Colonic mucosa (tissue), 4 donors: ENCODE data around the gene VWA2. TPM values are rescaled to one million over a fixed set of nuclear protein-coding genes. Genes with fewer than 3 reads are reported as not detected.

Experiments
- DNase-seq: peaks from one replicate; pipeline ENCODE4 v3.0.0-alpha.2; 2020
- H3K27ac ChIP-seq: fragments of 200-600 bp; one replicate; pipeline ENCODE4 v1.8.0; 2021
- H3K27me3 ChIP-seq: fragments of 200-600 bp; one replicate; pipeline ENCODE4 v1.8.0; 2021
- H3K36me3 ChIP-seq: fragments of 200-600 bp; one replicate; pipeline ENCODE4 v1.8.0; 2021
- H3K4me1 ChIP-seq: fragments of 200-600 bp; one replicate; pipeline ENCODE4 v1.8.0; 2021; ENCODE audit warnings: mild to moderate bottlenecking
- H3K4me3 ChIP-seq: fragments of 200-600 bp; one replicate; pipeline ENCODE4 v1.8.0; 2021
- H3K9ac ChIP-seq, 2 donors: one replicate each; pipeline ENCODE4 v1.7.0; 2013; ENCODE audit warnings: control low read depth in 2 of 2, low read depth in 2 of 2, low read length in 2 of 2
- H3K9me3 ChIP-seq: fragments of 200-600 bp; one replicate; pipeline ENCODE4 v1.8.0; 2021
- intact Hi-C: fragments of 100-400 bp; cut with DNase I; formaldehyde crosslinking; loops from one replicate; pipeline ENCODE4 v1.14.1; 2022
- total RNA-seq, 2 donors: library from RNA; stranded (reverse); fragmentation: NEBNext Ultra II Directional in 1 of 2; extraction: Animal tissue kit (Norgen Biotek cat#: 25700) in 1 of 2; gene quantifications; one replicate each; pipeline ENCODE4 v1.2.1, GENCODE V29; 2021
- TF ChIP-seq, protein P1 (sequence below): fragments of 200-600 bp; IDR thresholded peaks from one replicate; pipeline ENCODE4 v1.8.0; 2022; ENCODE audit warnings: antibody characterized with exemption, mild to moderate bottlenecking
- donor health status: healthy.
- donor health status: DM: no; HTN: no; CAD: no.
- donor health status: DM: no; HTN: no; CAD: no.

Gene VWA2
- total RNA-seq, 2 donors from 2014 or later = 2.4 to 2.6 TPM

DNA sequence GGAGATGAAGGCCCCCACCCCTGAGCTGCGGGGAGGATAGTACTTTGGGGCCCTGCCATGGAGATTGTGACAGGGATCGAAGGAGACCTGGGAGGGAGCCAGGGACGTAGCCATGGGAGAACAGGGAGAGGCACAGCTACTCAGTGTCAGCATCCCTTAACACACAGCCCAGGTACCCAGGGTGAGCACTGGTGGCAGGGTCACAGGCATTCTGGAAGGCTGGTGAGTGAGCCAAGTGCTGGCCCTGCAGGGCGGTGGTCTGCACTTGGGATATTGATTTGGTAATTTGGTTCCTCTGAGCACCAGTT lies 39.8 kb downstream of the VWA2 start:
- Histone ChIP-seq H3K9me3 (no peaks in the 10 kb centered on the region), H3K27ac (no peak overlapping the region), H3K4me1 (no peaks in the 10 kb centered on the region), H3K36me3 (no peaks in the 10 kb centered on the region), H3K4me3 (no peak overlapping the region), H3K9ac (no peak overlapping the region), H3K27me3 (peaks cover 6% of the 10 kb centered on the region)
- TF ChIP-seq, protein P1, sequence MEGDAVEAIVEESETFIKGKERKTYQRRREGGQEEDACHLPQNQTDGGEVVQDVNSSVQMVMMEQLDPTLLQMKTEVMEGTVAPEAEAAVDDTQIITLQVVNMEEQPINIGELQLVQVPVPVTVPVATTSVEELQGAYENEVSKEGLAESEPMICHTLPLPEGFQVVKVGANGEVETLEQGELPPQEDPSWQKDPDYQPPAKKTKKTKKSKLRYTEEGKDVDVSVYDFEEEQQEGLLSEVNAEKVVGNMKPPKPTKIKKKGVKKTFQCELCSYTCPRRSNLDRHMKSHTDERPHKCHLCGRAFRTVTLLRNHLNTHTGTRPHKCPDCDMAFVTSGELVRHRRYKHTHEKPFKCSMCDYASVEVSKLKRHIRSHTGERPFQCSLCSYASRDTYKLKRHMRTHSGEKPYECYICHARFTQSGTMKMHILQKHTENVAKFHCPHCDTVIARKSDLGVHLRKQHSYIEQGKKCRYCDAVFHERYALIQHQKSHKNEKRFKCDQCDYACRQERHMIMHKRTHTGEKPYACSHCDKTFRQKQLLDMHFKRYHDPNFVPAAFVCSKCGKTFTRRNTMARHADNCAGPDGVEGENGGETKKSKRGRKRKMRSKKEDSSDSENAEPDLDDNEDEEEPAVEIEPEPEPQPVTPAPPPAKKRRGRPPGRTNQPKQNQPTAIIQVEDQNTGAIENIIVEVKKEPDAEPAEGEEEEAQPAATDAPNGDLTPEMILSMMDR = no peak
- no peak for DNase-seq
- intact Hi-C loops = no loop called here

- Histone ChIP-seq H3K27ac (no peak overlapping the region), H3K4me3 (no peak overlapping the region), H3K9ac (no peak overlapping the region), H3K9me3 (no peaks in the 10 kb centered on the region), H3K36me3 (no peaks in the 10 kb centered on the region), H3K4me1 (no peaks in the 10 kb centered on the region), H3K27me3 (peaks cover 7% of the 10 kb centered on the region)
- intact Hi-C loops = no loop called here
- TF ChIP-seq, protein P1 = no peak
- no peak for DNase-seq
Observed at GRCh38 chr10:114279289-114279688, 40.2 kb downstream of the VWA2 start.

DNA sequence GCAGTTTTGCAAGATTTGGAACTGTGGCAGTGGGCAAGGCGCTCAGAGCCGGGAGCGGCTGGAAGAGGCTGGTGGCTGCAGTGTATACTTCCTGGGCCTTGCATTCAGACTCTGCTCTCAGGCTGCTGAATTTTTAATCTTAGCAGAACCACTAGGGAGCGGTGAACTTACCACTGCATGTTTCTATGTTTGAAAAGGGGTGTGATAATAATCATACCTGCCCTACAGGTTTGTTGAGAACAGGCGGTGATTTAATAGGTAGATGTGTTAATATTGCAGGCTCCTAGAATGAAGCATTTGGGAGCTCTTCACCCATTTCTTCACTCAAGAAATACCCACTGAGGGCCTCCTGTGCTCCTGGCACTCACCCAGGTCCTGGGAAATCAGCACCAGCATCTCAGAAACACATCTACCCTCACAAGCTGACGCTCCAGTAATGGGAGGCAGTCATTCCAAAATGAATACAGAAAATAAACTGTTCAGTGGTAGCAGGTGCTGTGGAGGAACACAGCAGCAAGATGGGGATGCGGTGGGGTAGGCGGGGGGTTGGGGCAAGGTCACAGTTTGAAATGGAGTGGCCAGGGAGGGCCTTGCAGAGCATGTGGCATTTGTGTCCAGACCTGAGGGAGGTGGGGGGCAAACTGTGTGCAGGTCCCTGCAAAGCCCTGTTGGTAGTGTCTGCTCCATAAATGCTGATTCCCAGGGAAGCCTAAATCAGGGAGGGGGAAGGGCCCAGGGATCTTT lies 41.0 kb downstream of the VWA2 start:
- H3K27ac ChIP-seq = no peak overlapping the region
- peaks cover 7% of the 10 kb centered on the region for H3K27me3 ChIP-seq
- intact Hi-C loops = no loop called here
- H3K4me3 ChIP-seq = no peak overlapping the region
- no peaks in the 10 kb centered on the region for H3K9me3 ChIP-seq
- no peak overlapping the region for H3K9ac ChIP-seq
- no peak for DNase-seq
- H3K4me1 ChIP-seq = no peaks in the 10 kb centered on the region
- no peaks in the 10 kb centered on the region for H3K36me3 ChIP-seq
- TF ChIP-seq, protein P1 = no peak

DNA sequence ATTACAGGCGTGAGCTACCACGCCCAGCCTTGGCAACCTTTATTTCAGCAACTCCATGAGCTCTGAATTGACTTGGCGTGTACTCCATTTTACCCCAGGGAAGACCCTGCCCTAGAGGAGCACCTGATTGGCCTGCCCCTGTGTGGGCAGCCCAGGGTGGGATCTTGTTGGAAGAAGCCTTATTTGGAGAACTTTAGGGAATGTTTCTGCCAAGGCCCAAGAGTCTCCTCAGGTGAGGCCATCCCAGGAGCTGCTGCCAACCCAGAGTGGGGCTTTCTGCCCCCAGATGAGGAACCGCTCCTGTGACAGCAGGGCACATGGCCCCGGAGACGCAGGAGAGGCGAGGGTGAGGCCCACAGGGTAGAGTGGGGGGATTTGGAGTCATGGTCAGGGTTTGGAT lies 42.0 kb downstream of the VWA2 start:
- Histone ChIP-seq H3K9me3 (no peaks in the 10 kb centered on the region), H3K9ac (no peak overlapping the region), H3K4me1 (no peaks in the 10 kb centered on the region), H3K27ac (no peak overlapping the region), H3K27me3 (peaks cover 7% of the 10 kb centered on the region), H3K4me3 (no peak overlapping the region), H3K36me3 (no peaks in the 10 kb centered on the region)
- intact Hi-C loops = no loop called here
- TF ChIP-seq, protein P1 = no peak
- DNase-seq = no peak

GRCh38 chr10:114281461-114281860 lies 42.4 kb downstream of the VWA2 start:
- DNase-seq = no peak
- intact Hi-C loops = no loop called here
- TF ChIP-seq, protein P1 = no peak

More at GRCh38 chr10:114281461-114281860, 42.4 kb downstream of the VWA2 start:
- Histone ChIP-seq H3K36me3 (no peaks in the 10 kb centered on the region), H3K27ac (no peak overlapping the region), H3K27me3 (peaks cover 7% of the 10 kb centered on the region), H3K4me3 (no peak overlapping the region), H3K9me3 (no peaks in the 10 kb centered on the region), H3K4me1 (no peaks in the 10 kb centered on the region), H3K9ac (no peak overlapping the region)
